NCI-H510A (cell line): ENCODE results near the gene SENP7.
"Not testable (repeated sequence)": the region's sequence is repeated elsewhere in the genome, so short reads cannot be mapped to it uniquely, and the experiment has no call there.

Experiments
- DNase-seq: peaks from one replicate; lab custom pipeline; 2025; lab: John Stamatoyannopoulos, UW

The SENP7 gene

GRCh38 chr3:101527906-101528305, 14.9 kb upstream of the SENP7 start:
- no peak for DNase-seq

- no peak for DNase-seq
Measured at GRCh38 chr3:101527441-101527840, 14.4 kb upstream of the SENP7 start.

- no peak for DNase-seq
Measured at GRCh38 chr3:101521211-101521701, 8.2 kb upstream of the SENP7 start.

- DNase-seq, result no peak
Measured at GRCh38 chr3:101519685-101520365, 6.8 kb upstream of the SENP7 start.

GRCh38 chr3:101518421-101518871, 5.4 kb upstream of the SENP7 start:
- peak; percentile 3 for DNase-seq

GRCh38 chr3:101513419-101513986, 491 bp upstream of the SENP7 start:
- no peak for DNase-seq

- no peak for DNase-seq
Measured at GRCh38 chr3:101512396-101512645, 691 bp downstream of the SENP7 start.

- DNase-seq, result no peak
Measured at GRCh38 chr3:101509811-101510210, 3.2 kb downstream of the SENP7 start.

- no peak for DNase-seq
Measured at GRCh38 chr3:101509281-101509680, 3.7 kb downstream of the SENP7 start.

GRCh38 chr3:101501783-101502182, 11.2 kb downstream of the SENP7 start:
- no peak for DNase-seq

GRCh38 chr3:101500208-101500607, 12.8 kb downstream of the SENP7 start:
- no peak for DNase-seq

- no peak for DNase-seq
Measured at GRCh38 chr3:101497803-101498202, 15.2 kb downstream of the SENP7 start.

- DNase-seq, result no peak
Measured at GRCh38 chr3:101495552-101495951, 17.5 kb downstream of the SENP7 start.

GRCh38 chr3:101484805-101485620, 28.0 kb downstream of the SENP7 start:
- DNase-seq, result no peak

GRCh38 chr3:101478980-101479379, 34.0 kb downstream of the SENP7 start:
- DNase-seq, result no peak

- DNase-seq, result not testable (repeated sequence)
Measured at GRCh38 chr3:101474841-101475552, 38.0 kb downstream of the SENP7 start.

GRCh38 chr3:101468676-101469075, 44.3 kb downstream of the SENP7 start:
- DNase-seq, result not testable (repeated sequence)

GRCh38 chr3:101467310-101467663, 45.7 kb downstream of the SENP7 start:
- DNase-seq, result not testable (repeated sequence)

- DNase-seq, result peak; percentile 4
Measured at GRCh38 chr3:101466465-101467309, 46.3 kb downstream of the SENP7 start.

- DNase-seq, result no peak
Measured at GRCh38 chr3:101464235-101464634, 48.8 kb downstream of the SENP7 start.

GRCh38 chr3:101461451-101461850, 51.6 kb downstream of the SENP7 start:
- DNase-seq, result no peak

GRCh38 chr3:101458387-101458786, 54.6 kb downstream of the SENP7 start:
- no peak for DNase-seq
